22Rv1 (cell line): ENCODE data around the gene ZNF831.

Experiments used
- ZFX ChIP-seq: fragments of 450-650 bp; IDR thresholded peaks from 2 replicates; pipeline ENCODE4 v1.6.1; 2017; ENCODE audit warnings: antibody characterized with exemption, borderline replicate concordance
- TF ChIP-seq, protein P1 (sequence below): fragments of 450-650 bp; IDR thresholded peaks from 2 replicates; pipeline ENCODE4 v1.5.1; 2017; ENCODE audit warnings: mild to moderate bottlenecking

DNA sequence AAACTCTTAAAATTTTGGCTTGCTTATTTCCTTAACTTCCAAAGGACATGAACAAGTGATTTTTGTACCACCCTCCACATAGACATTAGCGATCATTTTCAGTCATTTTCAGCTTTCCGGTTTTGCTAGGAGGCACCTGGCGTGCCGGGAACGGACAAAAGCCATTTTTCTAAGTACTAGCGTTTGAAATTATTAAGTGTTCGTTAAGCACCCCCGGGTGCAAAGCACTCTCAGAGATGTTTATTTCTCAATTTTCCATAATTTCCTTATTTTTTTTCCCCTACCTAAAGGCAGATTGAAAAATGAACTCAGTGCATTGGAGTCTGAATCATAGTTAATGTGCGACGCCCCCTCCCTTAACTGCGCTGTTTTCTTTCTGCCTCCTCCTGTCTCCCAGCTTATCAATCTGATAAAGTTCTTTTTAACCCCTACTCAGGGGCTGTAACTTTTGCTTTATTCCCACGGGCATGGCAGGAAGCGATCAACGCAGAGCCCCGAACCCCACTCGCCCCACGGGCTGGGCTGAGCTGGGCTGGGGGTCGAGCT, 58.2 kb downstream of the ZNF831 start:
- TF ChIP-seq, protein P1, sequence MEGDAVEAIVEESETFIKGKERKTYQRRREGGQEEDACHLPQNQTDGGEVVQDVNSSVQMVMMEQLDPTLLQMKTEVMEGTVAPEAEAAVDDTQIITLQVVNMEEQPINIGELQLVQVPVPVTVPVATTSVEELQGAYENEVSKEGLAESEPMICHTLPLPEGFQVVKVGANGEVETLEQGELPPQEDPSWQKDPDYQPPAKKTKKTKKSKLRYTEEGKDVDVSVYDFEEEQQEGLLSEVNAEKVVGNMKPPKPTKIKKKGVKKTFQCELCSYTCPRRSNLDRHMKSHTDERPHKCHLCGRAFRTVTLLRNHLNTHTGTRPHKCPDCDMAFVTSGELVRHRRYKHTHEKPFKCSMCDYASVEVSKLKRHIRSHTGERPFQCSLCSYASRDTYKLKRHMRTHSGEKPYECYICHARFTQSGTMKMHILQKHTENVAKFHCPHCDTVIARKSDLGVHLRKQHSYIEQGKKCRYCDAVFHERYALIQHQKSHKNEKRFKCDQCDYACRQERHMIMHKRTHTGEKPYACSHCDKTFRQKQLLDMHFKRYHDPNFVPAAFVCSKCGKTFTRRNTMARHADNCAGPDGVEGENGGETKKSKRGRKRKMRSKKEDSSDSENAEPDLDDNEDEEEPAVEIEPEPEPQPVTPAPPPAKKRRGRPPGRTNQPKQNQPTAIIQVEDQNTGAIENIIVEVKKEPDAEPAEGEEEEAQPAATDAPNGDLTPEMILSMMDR = no peak
- no peak for TF ChIP-seq ZFX
